Measurements from ENCODE around the gene SLC38A1.

DNA sequence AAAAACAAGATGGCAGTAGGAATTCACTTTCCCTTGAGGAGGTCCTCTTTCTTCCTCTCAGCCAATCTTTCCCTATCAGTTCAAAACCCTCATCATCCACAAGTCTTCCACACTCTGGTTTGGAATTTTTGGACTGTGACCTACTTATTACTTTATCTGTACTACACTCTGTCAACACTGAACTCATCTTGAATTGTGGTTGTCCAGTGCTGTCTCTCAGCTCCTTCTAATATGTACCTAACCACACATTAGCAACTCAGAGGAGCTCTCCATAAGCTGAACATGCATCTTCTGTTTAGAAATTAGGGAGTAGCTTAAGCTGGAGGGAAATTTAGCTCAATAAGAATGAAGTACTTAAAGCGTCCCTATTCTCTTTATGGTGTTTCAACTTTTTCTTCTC, 34.8 kb downstream of the SLC38A1 start:
- TF ChIP-seq GATA2 (IDR thresholded peaks at IDR 0.05; ENCODE audit: low read depth, low read length) = no peak
- no peak for TF ChIP-seq GATA3 (IDR thresholded peaks at IDR 0.05; ENCODE audit: low read depth, low read length)
